ENCODE results near the gene SDHB. TPM values are rescaled to one million over a fixed set of nuclear protein-coding genes. Genes with fewer than 3 reads are reported as not detected.

The SDHB gene
- total and polyA plus RNA-seq, 2 of the 8 experiments (the other 6 are each of a cell fraction or from before 2014, with no cell fraction given): 84.0 to 98.7 TPM

- Histone ChIP-seq H3K23me2 (ENCODE audit: low read depth, low read length) (peaks cover 5% of the 10 kb centered on the region; the same call in 1 of the 2 replicates), H3K36me3 (ENCODE audit: control insufficient read depth in 2 of 4, insufficient read depth in 4 of 4, low read length in 3 of 4) (no peaks in the 10 kb centered on the region), H4K8ac (ENCODE audit: extremely low read depth, insufficient read depth, low read length) (peak within 1 kb of the TSS; percentile 89), H2AFZ (ENCODE audit: low read length) (0 out of 2 replicates have a peak within 1 kb of the TSS, but pooled peaks have one; percentile 62), H3K18ac (ENCODE audit: extremely low read depth, low read length) (peak within 1 kb of the TSS; percentile 34), H3K4me2 (ENCODE audit: insufficient read depth in 1 of 2, low read depth in 2 of 2, low read length in 2 of 2) (peak within 1 kb of the TSS; percentile 55 to 82), H3K4me1 (replicated peaks in 1 of 4; ENCODE audit: control insufficient read depth in 3 of 4, insufficient read depth in 4 of 4, low read length in 3 of 4) (peaks cover 24 to 47% (median 34%) of the 10 kb centered on the region in 4 experiments), H3K9ac (replicated peaks in 1 of 4; ENCODE audit: extremely low read depth in 1 of 4, low read depth in 3 of 4, low read length in 3 of 4) (peak within 1 kb of the TSS in 1 of 4 experiments; percentile 56; a peak in 3 of 7 replicates), H3K9me3 (ENCODE audit: insufficient read depth in 2 of 2, low read depth in 1 of 2, low read length in 1 of 2) (no peaks in the 10 kb centered on the region), H3K4ac (replicated peaks; ENCODE audit: insufficient read length, low read depth, low read length) (peak within 1 kb of the TSS; percentile 87), H3K4me3 (ENCODE audit: extremely low read depth in 1 of 4, insufficient read depth in 2 of 4, low read depth in 3 of 4, low read length in 4 of 4) (peak within 1 kb of the TSS; percentile 58 to 94 (median 78)), H3K79me2 (ENCODE audit: control insufficient read depth in 1 of 2, insufficient read depth in 2 of 2, low read length in 2 of 2) (peaks cover 0 to 4% of the 10 kb centered on the region in 2 experiments; a peak in 1 of 4 replicates), H4K20me1 (replicated peaks in 1 of 2; ENCODE audit: control insufficient read depth in 1 of 2, insufficient read depth in 2 of 2, low read length in 2 of 2) (peaks cover 0 to 7% of the 10 kb centered on the region in 2 experiments), H4K91ac (replicated peaks; ENCODE audit: insufficient read length, low read length) (peak within 1 kb of the TSS; percentile 86), H3K23ac (ENCODE audit: insufficient read length) (no peak within 1 kb of the TSS), H3K56ac (replicated peaks; ENCODE audit: insufficient read length, low read depth, low read length) (no peak within 1 kb of the TSS), H4K5ac (ENCODE audit: insufficient read length, low read depth, low read length) (peak within 1 kb of the TSS; percentile 45), H3K79me1 (ENCODE audit: low read depth, low read length) (no peaks in the 10 kb centered on the region; the same call in 1 of the 2 replicates), H3K14ac (ENCODE audit: insufficient read length) (no peak within 1 kb of the TSS), H2BK12ac (ENCODE audit: low read depth, low read length) (peak within 1 kb of the TSS; percentile 96; the same call in 1 of the 2 replicates), H3K27me3 (replicated peaks in 1 of 4; ENCODE audit: control insufficient read depth in 3 of 4, extremely low read depth in 1 of 4, insufficient read depth in 3 of 4, low read length in 3 of 4) (no peaks in the 10 kb centered on the region), H2BK5ac (ENCODE audit: low read depth, low read length) (peak within 1 kb of the TSS; percentile 85; the same call in 1 of the 2 replicates), H2AK5ac (ENCODE audit: low read depth, low read length) (no peak within 1 kb of the TSS), H2BK120ac (replicated peaks; ENCODE audit: low read depth, low read length) (no peak within 1 kb of the TSS), H2BK20ac (ENCODE audit: low read length) (peak within 1 kb of the TSS; percentile 68), H3K27ac (ENCODE audit: low read depth, low read length) (peak within 1 kb of the TSS; percentile 30; the same call in 1 of the 2 replicates), H2BK15ac (ENCODE audit: low read length) (peak within 1 kb of the TSS; percentile 97; the same call in 1 of the 2 replicates)
- POLR2A ChIA-PET (ENCODE audit: partially characterized antibody): interaction anchor here (0.8 to 1.9 kb wide), 3 partner anchors 9 to 90 kb away, joined by 3 to 7 read pairs (median 5); partner anchors contain the start of gene CROCC
- DNase-seq (ENCODE audit: low read depth in 1 of 2, low spot score in 2 of 2) (peak; percentile 77 to 86), FAIRE-seq (peak; percentile 57)
- WGBS, 2 experiments (ENCODE audit: extremely low coverage in 1 of 2, insufficient coverage in 1 of 2, insufficient read length in 1 of 2, insufficient replicate concordance in 2 of 2, low coverage in 1 of 2, low lambda C conversion rate in 2 of 2, missing lambda C conversion rate in 1 of 2): 2% methylated on average over 43 of the region's 94 CpGs; no CpG with 5 or more reads in 1 of the 2 experiments
- CTCF ChIA-PET (ENCODE audit: partially characterized antibody): interaction anchor here (0.6 to 3.9 kb wide), 8 partner anchors 11 to 627 kb away, joined by 3 to 31 read pairs (median 3); no protein-coding TSS in a partner anchor
- TF ChIP-seq POLR2A (IDR thresholded peaks at IDR 0.05; ENCODE audit: control extremely low read depth in 1 of 2, low read depth in 2 of 2, low read length in 2 of 2): peak in 1 of 2 experiments; percentile 34; a peak in 1 of 3 replicates
- peak; percentile 43; the same call in 1 of the 2 replicates for TF ChIP-seq SP1 (IDR thresholded peaks at IDR 0.05; ENCODE audit: low read depth, low read length)
- TF ChIP-seq POLR2AphosphoS5 (IDR thresholded peaks at IDR 0.05; ENCODE audit: low read depth, low read length): peak; percentile 31; the same call in 1 of the 2 replicates
- peak; percentile 0 to 16; a peak in 2 of 4 replicates for TF ChIP-seq SIN3A (conservative IDR thresholded peaks at IDR 0.05 in 1 of 2, IDR thresholded peaks at IDR 0.05 in 1 of 2; ENCODE audit: low read depth in 1 of 2, low read length in 2 of 2)
- peak; percentile 25; the same call in 1 of the 2 replicates for TF ChIP-seq JUND (IDR thresholded peaks at IDR 0.05; ENCODE audit: low read length)
- peak; percentile 77 for TF ChIP-seq CREB1 (IDR thresholded peaks at IDR 0.05)
- TF ChIP-seq KDM4A (IDR thresholded peaks at IDR 0.05; ENCODE audit: low read depth, low read length, severe bottlenecking): peak; percentile 96
- TF ChIP-seq SP4 (IDR thresholded peaks at IDR 0.05; ENCODE audit: low read length): no peak
- peak; percentile 61 for TF ChIP-seq MAX (IDR thresholded peaks at IDR 0.05)
- TF ChIP-seq HDAC2 (IDR thresholded peaks at IDR 0.05; ENCODE audit: borderline replicate concordance in 1 of 2, low read depth in 2 of 2, low read length in 2 of 2): 0 out of 4 replicates have a peak, but pooled peaks of 1 of the 2 experiments have one; percentile 34
Measured at GRCh38 chr1:17011439-17012307, 42.2 kb downstream of the SDHB start, which contains the start of gene ATP13A2. TSS of gene ATP13A2 (minus strand) at chr1:17011928. CDS start at chr1:17011738, 190 bp downstream.
